ENCODE results near the gene PTPRG.

- TF ChIP-seq CTCF (conservative IDR thresholded peaks at IDR 0.05; ENCODE audit: low read depth, low read length): no peak
- no peak for TF ChIP-seq EZH2 (IDR thresholded peaks at IDR 0.05; ENCODE audit: borderline replicate concordance, low read depth, low read length, poor library complexity, severe bottlenecking)
Observed at GRCh38 chr3:62100282-62100989, 539.1 kb downstream of the PTPRG start.
